HepG2 (cell line): ENCODE results near the gene HDDC3. TPM values are rescaled to one million over a fixed set of nuclear protein-coding genes. Genes with fewer than 3 reads are reported as not detected.

Experiments
- HDAC1 ChIP-seq: sonication (generic); formaldehyde crosslinking; IDR thresholded peaks from 2 replicates; pipeline ENCODE4 v1.5.1; 2020; ENCODE audit warnings: mild to moderate bottlenecking, missing genetic modification reagents
- NFYC ChIP-seq: IDR thresholded peaks from 2 replicates; pipeline ENCODE4 v1.6.1; 2016; ENCODE audit warnings: missing genetic modification reagents, missing compliant biosample characterization
- PITX1 ChIP-seq: sonication (generic); formaldehyde crosslinking; IDR thresholded peaks from 2 replicates; pipeline ENCODE4 v1.5.1; 2020; ENCODE audit warnings: mild to moderate bottlenecking, missing genetic modification reagents
- ZBTB7B ChIP-seq: sonication (generic); formaldehyde crosslinking; IDR thresholded peaks from 2 replicates; pipeline ENCODE4 v1.4.0; 2020; ENCODE audit warnings: missing genetic modification reagents
- ZNF329 ChIP-seq: sonication (generic); formaldehyde crosslinking; IDR thresholded peaks from 2 replicates; pipeline ENCODE4 v1.9.0; 2021; ENCODE audit warnings: low read depth, mild to moderate bottlenecking, missing genetic modification reagents
- ZNF510 ChIP-seq: sonication (generic); formaldehyde crosslinking; IDR thresholded peaks from 2 replicates; pipeline ENCODE4 v1.4.0; 2020; ENCODE audit warnings: low read depth, mild to moderate bottlenecking, missing genetic modification reagents
- ZNF569 ChIP-seq: sonication (generic); formaldehyde crosslinking; IDR thresholded peaks from 2 replicates; pipeline ENCODE4 v1.5.0; 2020; ENCODE audit warnings: mild to moderate bottlenecking, missing genetic modification reagents, moderate library complexity, borderline replicate concordance
- ZNF782 ChIP-seq: sonication (generic); formaldehyde crosslinking; IDR thresholded peaks from 2 replicates; pipeline ENCODE4 v1.4.0; 2020; ENCODE audit warnings: missing genetic modification reagents, mild to moderate bottlenecking, borderline replicate concordance
- polyA plus RNA-seq, 8 experiments: library from polyadenylated mRNA; depleted of rRNA in 3 of 8; stranded (reverse) in 7 of 8; unstranded in 1 of 8; fragments of >200 nt; fragmentation: Illumina TruSeq in 4 of 8; extraction: Trizol in 4 of 8; gene quantifications; 2 replicates each; pipeline versions ENCODE4 v1.2.1 to v1.2.3, GENCODE V29; 2011 to 2016; ENCODE audit warnings: low read depth in 4 of 8, missing spikeins in 1 of 8, mixed read lengths in 1 of 8; ENCODE audit not compliant: insufficient read depth in 1 of 8
- total RNA-seq, 5 experiments: library from RNA; depleted of rRNA; stranded (reverse); fragments of >200 nt; fragmentation: Illumina TruSeq; extraction: Trizol; gene quantifications; 2 replicates each; pipeline ENCODE4 v1.2.3, GENCODE V29; 2016; ENCODE audit warnings: low read depth in 1 of 5
- TF ChIP-seq, protein P1 (sequence below): IDR thresholded peaks from 2 replicates; pipeline ENCODE4 v1.6.1; 2018; ENCODE audit warnings: missing genetic modification reagents
- TF ChIP-seq, protein P2 (sequence below): sonication (generic); formaldehyde crosslinking; IDR thresholded peaks from 2 replicates; pipeline ENCODE4 v1.4.0; 2020; ENCODE audit warnings: missing genetic modification reagents
- TF ChIP-seq, protein P3 (sequence below): sonication (generic); formaldehyde crosslinking; IDR thresholded peaks from 2 replicates; pipeline ENCODE4 v1.5.0; 2020; ENCODE audit warnings: missing genetic modification reagents
- TF ChIP-seq, protein P4 (sequence below): sonication (generic); formaldehyde crosslinking; IDR thresholded peaks from 2 replicates; pipeline ENCODE4 v1.5.0; 2020; ENCODE audit warnings: missing genetic modification reagents, mild to moderate bottlenecking, borderline replicate concordance
- TF ChIP-seq, protein P5 (sequence below), 2 experiments: sonication (generic) in 1 of 2; formaldehyde crosslinking in 1 of 2; IDR thresholded peaks; 2 replicates each; pipeline versions ENCODE4 v1.5.1 to v1.6.1; 2011 to 2020; ENCODE audit warnings: borderline replicate concordance in 1 of 2, low read depth in 1 of 2, low read length in 1 of 2, mild to moderate bottlenecking in 1 of 2, missing genetic modification reagents in 1 of 2, moderate library complexity in 1 of 2
- TF ChIP-seq, protein P6 (sequence below): sonication (generic); formaldehyde crosslinking; IDR thresholded peaks from 2 replicates; pipeline ENCODE4 v1.8.0; 2022; ENCODE audit warnings: missing genetic modification reagents, mild to moderate bottlenecking, inconsistent platforms, borderline replicate concordance
- TF ChIP-seq, protein P7 (sequence below): sonication (generic); formaldehyde crosslinking; conservative IDR thresholded peaks from 2 replicates; pipeline ENCODE4 v1.8.1; 2023; ENCODE audit warnings: missing genetic modification reagents

Gene HDDC3
- total and polyA plus RNA-seq, 2 of the 13 experiments (the other 11 are each of a cell fraction or from before 2014, with no cell fraction given) = 18.7 to 28.3 TPM

DNA sequence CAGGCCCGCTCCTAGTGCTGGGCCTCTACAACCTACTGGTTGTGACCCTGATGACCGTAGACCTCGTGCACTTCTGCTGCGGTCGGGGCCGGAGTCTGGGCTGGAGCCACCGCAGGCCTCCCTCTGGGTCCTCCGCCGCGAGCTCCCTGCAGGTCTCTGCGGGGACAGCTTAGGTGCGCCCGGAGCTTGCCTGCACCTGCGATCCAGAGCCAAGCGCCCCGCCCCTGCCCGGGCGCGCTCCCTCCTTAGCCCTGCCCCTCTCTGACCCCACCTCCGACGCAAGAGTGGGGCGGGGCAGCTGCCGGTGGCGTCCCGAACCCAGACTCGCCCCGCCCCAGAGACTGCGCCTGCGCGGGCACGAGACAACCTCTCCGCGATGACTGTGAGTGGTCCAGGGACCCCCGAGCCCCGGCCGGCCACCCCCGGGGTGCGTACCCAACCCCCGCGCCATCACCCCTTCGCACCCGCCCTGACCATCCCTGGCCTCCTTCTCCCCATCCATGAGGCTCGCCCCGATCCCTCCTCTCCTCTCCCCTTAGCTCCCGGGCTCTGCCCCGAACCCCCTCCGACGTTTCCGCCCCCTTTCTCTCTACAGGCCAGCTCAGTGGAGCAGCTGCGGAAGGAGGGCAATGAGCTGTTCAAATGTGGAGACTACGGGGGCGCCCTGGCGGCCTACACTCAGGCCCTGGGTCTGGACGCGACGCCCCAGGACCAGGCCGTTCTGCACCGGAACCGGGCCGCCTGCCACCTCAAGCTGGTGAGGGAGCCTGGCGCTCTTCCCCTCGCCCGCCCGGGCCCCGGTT is 2.8 kb upstream of the HDDC3 start, which contains the start of gene UNC45A (continued):
- TF ChIP-seq, protein P1, sequence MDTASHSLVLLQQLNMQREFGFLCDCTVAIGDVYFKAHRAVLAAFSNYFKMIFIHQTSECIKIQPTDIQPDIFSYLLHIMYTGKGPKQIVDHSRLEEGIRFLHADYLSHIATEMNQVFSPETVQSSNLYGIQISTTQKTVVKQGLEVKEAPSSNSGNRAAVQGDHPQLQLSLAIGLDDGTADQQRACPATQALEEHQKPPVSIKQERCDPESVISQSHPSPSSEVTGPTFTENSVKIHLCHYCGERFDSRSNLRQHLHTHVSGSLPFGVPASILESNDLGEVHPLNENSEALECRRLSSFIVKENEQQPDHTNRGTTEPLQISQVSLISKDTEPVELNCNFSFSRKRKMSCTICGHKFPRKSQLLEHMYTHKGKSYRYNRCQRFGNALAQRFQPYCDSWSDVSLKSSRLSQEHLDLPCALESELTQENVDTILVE (CRISPR knock-in tag) = no peak
- TF ChIP-seq, protein P2, sequence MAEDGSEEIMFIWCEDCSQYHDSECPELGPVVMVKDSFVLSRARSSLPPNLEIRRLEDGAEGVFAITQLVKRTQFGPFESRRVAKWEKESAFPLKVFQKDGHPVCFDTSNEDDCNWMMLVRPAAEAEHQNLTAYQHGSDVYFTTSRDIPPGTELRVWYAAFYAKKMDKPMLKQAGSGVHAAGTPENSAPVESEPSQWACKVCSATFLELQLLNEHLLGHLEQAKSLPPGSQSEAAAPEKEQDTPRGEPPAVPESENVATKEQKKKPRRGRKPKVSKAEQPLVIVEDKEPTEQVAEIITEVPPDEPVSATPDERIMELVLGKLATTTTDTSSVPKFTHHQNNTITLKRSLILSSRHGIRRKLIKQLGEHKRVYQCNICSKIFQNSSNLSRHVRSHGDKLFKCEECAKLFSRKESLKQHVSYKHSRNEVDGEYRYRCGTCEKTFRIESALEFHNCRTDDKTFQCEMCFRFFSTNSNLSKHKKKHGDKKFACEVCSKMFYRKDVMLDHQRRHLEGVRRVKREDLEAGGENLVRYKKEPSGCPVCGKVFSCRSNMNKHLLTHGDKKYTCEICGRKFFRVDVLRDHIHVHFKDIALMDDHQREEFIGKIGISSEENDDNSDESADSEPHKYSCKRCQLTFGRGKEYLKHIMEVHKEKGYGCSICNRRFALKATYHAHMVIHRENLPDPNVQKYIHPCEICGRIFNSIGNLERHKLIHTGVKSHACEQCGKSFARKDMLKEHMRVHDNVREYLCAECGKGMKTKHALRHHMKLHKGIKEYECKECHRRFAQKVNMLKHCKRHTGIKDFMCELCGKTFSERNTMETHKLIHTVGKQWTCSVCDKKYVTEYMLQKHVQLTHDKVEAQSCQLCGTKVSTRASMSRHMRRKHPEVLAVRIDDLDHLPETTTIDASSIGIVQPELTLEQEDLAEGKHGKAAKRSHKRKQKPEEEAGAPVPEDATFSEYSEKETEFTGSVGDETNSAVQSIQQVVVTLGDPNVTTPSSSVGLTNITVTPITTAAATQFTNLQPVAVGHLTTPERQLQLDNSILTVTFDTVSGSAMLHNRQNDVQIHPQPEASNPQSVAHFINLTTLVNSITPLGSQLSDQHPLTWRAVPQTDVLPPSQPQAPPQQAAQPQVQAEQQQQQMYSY (CRISPR knock-in tag) = no peak
- TF ChIP-seq, protein P3, sequence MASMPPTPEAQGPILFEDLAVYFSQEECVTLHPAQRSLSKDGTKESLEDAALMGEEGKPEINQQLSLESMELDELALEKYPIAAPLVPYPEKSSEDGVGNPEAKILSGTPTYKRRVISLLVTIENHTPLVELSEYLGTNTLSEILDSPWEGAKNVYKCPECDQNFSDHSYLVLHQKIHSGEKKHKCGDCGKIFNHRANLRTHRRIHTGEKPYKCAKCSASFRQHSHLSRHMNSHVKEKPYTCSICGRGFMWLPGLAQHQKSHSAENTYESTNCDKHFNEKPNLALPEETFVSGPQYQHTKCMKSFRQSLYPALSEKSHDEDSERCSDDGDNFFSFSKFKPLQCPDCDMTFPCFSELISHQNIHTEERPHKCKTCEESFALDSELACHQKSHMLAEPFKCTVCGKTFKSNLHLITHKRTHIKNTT = no peak
- TF ChIP-seq ZNF569 (CRISPR knock-in tag) (no peak), PITX1 (CRISPR knock-in tag) (no peak), ZNF510 (CRISPR knock-in tag) (peak; percentile 86; the same call in 1 of the 2 replicates), NFYC (CRISPR knock-in tag) (no peak), ZBTB7B (peak; percentile 93), HDAC1 (CRISPR knock-in tag) (peak; percentile 51), ZNF329 (CRISPR knock-in tag) (0 out of 2 replicates have a peak, but pooled peaks have one; percentile 42), ZNF782 (CRISPR knock-in tag) (peak; percentile 75; the same call in 1 of the 2 replicates)
- TF ChIP-seq, protein P4, sequence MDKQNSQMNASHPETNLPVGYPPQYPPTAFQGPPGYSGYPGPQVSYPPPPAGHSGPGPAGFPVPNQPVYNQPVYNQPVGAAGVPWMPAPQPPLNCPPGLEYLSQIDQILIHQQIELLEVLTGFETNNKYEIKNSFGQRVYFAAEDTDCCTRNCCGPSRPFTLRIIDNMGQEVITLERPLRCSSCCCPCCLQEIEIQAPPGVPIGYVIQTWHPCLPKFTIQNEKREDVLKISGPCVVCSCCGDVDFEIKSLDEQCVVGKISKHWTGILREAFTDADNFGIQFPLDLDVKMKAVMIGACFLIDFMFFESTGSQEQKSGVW (CRISPR knock-in tag) = no peak
- TF ChIP-seq, protein P5, sequence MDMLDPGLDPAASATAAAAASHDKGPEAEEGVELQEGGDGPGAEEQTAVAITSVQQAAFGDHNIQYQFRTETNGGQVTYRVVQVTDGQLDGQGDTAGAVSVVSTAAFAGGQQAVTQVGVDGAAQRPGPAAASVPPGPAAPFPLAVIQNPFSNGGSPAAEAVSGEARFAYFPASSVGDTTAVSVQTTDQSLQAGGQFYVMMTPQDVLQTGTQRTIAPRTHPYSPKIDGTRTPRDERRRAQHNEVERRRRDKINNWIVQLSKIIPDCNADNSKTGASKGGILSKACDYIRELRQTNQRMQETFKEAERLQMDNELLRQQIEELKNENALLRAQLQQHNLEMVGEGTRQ (IDR thresholded peaks at IDR 0.05; ENCODE audit: low read depth, low read length) = no peak
- TF ChIP-seq, protein P5 (CRISPR knock-in tag; IDR thresholded peaks at IDR 0.05; ENCODE audit: borderline replicate concordance) = peak; percentile 30; the same call in 1 of the 2 replicates
- TF ChIP-seq, protein P6, sequence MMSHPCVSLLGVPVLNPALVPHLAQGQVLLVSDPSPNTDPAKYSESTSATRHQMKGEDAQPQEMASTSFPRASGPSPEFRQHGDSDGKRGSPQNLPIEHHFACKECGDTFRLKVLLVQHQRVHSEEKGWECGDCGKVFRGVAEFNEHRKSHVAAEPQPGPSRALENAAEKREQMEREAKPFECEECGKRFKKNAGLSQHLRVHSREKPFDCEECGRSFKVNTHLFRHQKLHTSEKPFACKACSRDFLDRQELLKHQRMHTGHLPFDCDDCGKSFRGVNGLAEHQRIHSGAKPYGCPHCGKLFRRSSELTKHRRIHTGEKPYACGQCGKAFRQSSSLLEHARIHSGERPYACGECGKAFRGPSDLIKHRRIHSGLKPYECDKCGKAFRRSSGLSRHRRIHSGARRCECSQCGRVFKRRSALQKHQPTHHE (CRISPR knock-in tag) = no peak
- TF ChIP-seq, protein P7, sequence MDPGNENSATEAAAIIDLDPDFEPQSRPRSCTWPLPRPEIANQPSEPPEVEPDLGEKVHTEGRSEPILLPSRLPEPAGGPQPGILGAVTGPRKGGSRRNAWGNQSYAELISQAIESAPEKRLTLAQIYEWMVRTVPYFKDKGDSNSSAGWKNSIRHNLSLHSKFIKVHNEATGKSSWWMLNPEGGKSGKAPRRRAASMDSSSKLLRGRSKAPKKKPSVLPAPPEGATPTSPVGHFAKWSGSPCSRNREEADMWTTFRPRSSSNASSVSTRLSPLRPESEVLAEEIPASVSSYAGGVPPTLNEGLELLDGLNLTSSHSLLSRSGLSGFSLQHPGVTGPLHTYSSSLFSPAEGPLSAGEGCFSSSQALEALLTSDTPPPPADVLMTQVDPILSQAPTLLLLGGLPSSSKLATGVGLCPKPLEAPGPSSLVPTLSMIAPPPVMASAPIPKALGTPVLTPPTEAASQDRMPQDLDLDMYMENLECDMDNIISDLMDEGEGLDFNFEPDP (CRISPR knock-in tag) = no peak
